ENCODE data around the gene CARTPT. TPM values are rescaled to one million over a fixed set of nuclear protein-coding genes. Genes with fewer than 3 reads are reported as not detected.
A peak's percentile ranks its signal among the peaks of the same experiment; 100 is the strongest.

The CARTPT gene
- total RNA-seq, 2 donors from 2014 or later = not detected

DNA sequence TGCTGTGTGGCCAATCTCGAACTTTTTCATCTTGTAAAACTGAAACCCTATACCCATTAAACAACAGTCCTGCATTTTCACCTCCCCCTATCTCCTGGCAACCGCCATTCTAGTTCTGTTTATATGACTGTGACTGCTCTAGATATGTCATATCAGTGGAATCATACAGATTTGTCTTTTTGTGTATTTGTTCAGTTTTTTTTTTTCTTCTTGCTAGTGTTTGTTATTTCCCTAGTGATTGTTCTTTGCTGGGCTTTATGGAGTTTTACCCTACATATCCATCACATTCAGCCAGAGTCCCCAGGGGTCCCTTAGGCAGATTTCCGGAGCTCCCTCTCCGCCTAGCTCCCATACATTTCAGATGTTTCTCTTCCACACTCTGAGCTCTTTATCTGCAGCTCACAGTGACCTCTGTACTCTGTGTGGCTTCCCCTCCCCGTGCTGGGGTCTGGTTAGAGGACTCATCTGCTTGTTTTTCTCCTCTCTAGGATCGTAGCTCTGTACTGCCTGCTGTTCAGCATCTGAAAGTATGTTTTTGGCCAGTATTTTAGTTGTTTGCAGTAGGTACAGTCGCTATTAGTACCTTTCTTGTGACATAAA lies 25.1 kb upstream of the CARTPT start:
- no peaks in the 10 kb centered on the region for H3K9me3 ChIP-seq (ENCODE audit: control insufficient read depth, low read length)
- no peaks in the 10 kb centered on the region for H3K9me3 Mint-ChIP-seq
- H3K4me1 ChIP-seq (ENCODE audit: control insufficient read depth, insufficient read depth, low read length) = peaks cover 5% of the 10 kb centered on the region
- H3K36me3 ChIP-seq (ENCODE audit: control insufficient read depth, insufficient read depth, low read length) = no peaks in the 10 kb centered on the region
- peak overlapping the region; percentile 27 for H3K4me3 Mint-ChIP-seq
- H3K27ac ChIP-seq (ENCODE audit: low read depth, low read length) = peak overlapping the region; percentile 59
- H3K27ac Mint-ChIP-seq = peak overlapping the region; percentile 67
- peak overlapping the region; percentile 76 for H3K4me3 ChIP-seq (ENCODE audit: low read length)
- no peaks in the 10 kb centered on the region for H3K27me3 ChIP-seq (ENCODE audit: control insufficient read depth, insufficient read depth, low read length, poor library complexity, severe bottlenecking)
- no peaks in the 10 kb centered on the region for H3K36me3 Mint-ChIP-seq (ENCODE audit: low read depth)
- H3K27me3 Mint-ChIP-seq (ENCODE audit: insufficient read depth) = no peaks in the 10 kb centered on the region
- 0 to 37% methylated on average over 4 to 7 of the region's 7 CpGs for WGBS, 2 experiments (ENCODE audit: insufficient coverage in 1 of 2, insufficient read length in 1 of 2)
- no peak overlapping the region for H3K9ac ChIP-seq (ENCODE audit: extremely low read depth, low read length, poor library complexity, severe bottlenecking)
- peak; percentile 76 for DNase-seq
- TF ChIP-seq, protein P1, sequence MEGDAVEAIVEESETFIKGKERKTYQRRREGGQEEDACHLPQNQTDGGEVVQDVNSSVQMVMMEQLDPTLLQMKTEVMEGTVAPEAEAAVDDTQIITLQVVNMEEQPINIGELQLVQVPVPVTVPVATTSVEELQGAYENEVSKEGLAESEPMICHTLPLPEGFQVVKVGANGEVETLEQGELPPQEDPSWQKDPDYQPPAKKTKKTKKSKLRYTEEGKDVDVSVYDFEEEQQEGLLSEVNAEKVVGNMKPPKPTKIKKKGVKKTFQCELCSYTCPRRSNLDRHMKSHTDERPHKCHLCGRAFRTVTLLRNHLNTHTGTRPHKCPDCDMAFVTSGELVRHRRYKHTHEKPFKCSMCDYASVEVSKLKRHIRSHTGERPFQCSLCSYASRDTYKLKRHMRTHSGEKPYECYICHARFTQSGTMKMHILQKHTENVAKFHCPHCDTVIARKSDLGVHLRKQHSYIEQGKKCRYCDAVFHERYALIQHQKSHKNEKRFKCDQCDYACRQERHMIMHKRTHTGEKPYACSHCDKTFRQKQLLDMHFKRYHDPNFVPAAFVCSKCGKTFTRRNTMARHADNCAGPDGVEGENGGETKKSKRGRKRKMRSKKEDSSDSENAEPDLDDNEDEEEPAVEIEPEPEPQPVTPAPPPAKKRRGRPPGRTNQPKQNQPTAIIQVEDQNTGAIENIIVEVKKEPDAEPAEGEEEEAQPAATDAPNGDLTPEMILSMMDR (conservative IDR thresholded peaks at IDR 0.05) = no peak
- peaks cover 23% of the 10 kb centered on the region for H3K4me1 Mint-ChIP-seq

DNA sequence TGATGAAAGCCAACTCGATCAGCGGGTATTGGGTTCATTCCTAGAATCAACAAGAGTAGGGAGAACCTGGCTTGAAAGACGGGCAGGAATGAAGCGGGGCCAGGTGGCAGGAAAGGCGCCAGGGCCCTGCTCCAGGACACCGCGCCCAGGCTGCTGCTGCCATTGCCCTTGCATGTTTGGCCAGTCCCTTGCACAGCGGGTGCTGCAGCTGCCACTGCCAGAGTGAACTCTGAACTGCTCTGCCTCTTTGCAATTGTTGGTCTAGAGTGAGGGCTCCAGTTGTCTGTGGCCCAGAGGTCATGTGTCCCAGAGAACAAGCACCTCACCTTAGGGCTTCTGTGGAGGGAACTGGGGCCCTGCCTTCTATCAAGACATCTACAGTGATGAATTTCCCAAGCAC lies 24.0 kb upstream of the CARTPT start:
- H3K27me3 Mint-ChIP-seq (ENCODE audit: insufficient read depth) = no peaks in the 10 kb centered on the region
- H3K4me1 Mint-ChIP-seq = peaks cover 22% of the 10 kb centered on the region
- TF ChIP-seq, protein P1 (conservative IDR thresholded peaks at IDR 0.05) = no peak

DNA sequence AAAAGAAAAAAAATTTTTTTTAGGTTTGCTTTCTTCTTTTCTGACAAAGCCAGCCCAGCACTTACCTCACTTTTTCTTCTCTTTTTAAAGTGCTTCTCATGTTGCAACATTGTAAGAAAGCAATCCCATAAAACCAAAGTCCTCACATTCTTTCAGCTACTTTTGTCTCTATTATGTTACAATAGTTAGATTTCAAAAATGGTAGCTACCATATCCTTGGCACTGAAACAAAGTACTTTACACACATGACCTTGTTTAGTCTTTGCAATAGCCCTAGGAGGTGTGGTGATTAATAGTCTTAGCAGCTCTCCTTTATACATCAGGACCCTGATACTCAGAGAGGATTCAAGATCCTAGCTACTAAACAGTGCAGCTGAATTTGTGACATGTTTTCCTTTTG lies 23.5 kb upstream of the CARTPT start:
- Mint-ChIP-seq H3K27ac (no peak overlapping the region), H3K4me3 (no peak overlapping the region)

More for the DNA sequence above, 24.0 kb upstream of the CARTPT start:
- Mint-ChIP-seq H3K27ac (no peak overlapping the region), H3K36me3 (ENCODE audit: low read depth) (no peaks in the 10 kb centered on the region), H3K4me3 (no peak overlapping the region), H3K9me3 (no peaks in the 10 kb centered on the region)
- H3K36me3 ChIP-seq (ENCODE audit: control insufficient read depth, insufficient read depth, low read length) = no peaks in the 10 kb centered on the region
- DNase-seq = no peak
- H3K4me3 ChIP-seq (ENCODE audit: low read length) = no peak overlapping the region
- peaks cover 5% of the 10 kb centered on the region for H3K4me1 ChIP-seq (ENCODE audit: control insufficient read depth, insufficient read depth, low read length)
- no peaks in the 10 kb centered on the region for H3K27me3 ChIP-seq (ENCODE audit: control insufficient read depth, insufficient read depth, low read length, poor library complexity, severe bottlenecking)
- H3K9ac ChIP-seq (ENCODE audit: extremely low read depth, low read length, poor library complexity, severe bottlenecking) = no peak overlapping the region
- no peak overlapping the region for H3K27ac ChIP-seq (ENCODE audit: low read depth, low read length)
- no peaks in the 10 kb centered on the region for H3K9me3 ChIP-seq (ENCODE audit: control insufficient read depth, low read length)
- WGBS, 2 experiments (ENCODE audit: insufficient coverage in 1 of 2, insufficient read length in 1 of 2) = 96 to 98% methylated on average over 7 to 8 of the region's 8 CpGs

More for the DNA sequence above, 23.5 kb upstream of the CARTPT start:
- Histone ChIP-seq H3K4me3 (ENCODE audit: low read length) (no peak overlapping the region), H3K9me3 (ENCODE audit: control insufficient read depth, low read length) (no peaks in the 10 kb centered on the region), H3K4me1 (ENCODE audit: control insufficient read depth, insufficient read depth, low read length) (peaks cover 5% of the 10 kb centered on the region), H3K27me3 (ENCODE audit: control insufficient read depth, insufficient read depth, low read length, poor library complexity, severe bottlenecking) (no peaks in the 10 kb centered on the region), H3K27ac (ENCODE audit: low read depth, low read length) (no peak overlapping the region), H3K9ac (ENCODE audit: extremely low read depth, low read length, poor library complexity, severe bottlenecking) (no peak overlapping the region), H3K36me3 (ENCODE audit: control insufficient read depth, insufficient read depth, low read length) (no peaks in the 10 kb centered on the region)
- no peaks in the 10 kb centered on the region for H3K36me3 Mint-ChIP-seq (ENCODE audit: low read depth)
- no peaks in the 10 kb centered on the region for H3K9me3 Mint-ChIP-seq
- no peak for DNase-seq
- TF ChIP-seq, protein P1 (conservative IDR thresholded peaks at IDR 0.05) = no peak
- peaks cover 22% of the 10 kb centered on the region for H3K4me1 Mint-ChIP-seq
- H3K27me3 Mint-ChIP-seq (ENCODE audit: insufficient read depth) = no peaks in the 10 kb centered on the region

Measured in endodermal cell (in vitro differentiated cells).